DMS 273 (cell line): Measurements from ENCODE around the gene SLC16A2.

Experiments
- DNase-seq: peaks from one replicate; lab custom pipeline; 2025; ENCODE audit not compliant: unreplicated experiment; lab: John Stamatoyannopoulos, UW

The SLC16A2 gene

DNA sequence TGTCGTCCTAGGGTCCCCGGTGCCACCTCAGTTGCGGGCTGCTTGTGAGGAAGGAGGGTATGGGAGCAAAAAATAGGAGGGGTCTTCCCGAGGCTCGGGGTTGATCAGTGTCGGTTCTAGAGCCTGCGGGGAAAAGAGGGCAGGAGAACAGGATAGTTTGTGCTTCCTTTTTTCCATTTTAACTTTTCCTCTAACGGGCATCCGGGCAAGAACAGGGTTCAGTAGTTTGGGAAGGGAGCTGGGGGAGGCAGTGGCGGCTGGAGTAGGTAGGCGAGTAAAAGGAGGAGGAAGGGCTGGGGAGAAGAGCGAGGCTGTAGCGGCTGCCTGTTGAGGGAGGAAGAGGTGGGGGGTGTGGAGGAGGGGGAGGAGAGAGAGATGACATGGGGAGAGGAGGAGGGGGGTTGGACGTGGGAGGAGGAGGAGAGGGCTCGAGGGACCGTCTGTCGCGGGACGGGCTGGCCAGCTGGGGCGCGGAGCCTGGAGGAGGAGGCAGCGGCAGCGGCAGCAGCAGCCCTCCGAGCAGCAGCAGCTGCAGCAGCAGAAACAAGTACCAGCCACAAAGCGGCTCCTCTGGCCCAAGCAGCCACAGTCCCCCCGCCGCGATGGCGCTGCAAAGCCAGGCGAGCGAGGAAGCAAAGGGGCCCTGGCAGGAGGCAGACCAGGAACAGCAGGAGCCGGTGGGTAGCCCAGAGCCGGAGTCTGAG lies at the start of gene SLC16A2:
Gene SLC16A2 (plus strand): TSS at position 458 of the 704 bp plus-strand sequence. CDS start 145 bp downstream, at position 603.
- DNase-seq = peak; percentile 94

DNA sequence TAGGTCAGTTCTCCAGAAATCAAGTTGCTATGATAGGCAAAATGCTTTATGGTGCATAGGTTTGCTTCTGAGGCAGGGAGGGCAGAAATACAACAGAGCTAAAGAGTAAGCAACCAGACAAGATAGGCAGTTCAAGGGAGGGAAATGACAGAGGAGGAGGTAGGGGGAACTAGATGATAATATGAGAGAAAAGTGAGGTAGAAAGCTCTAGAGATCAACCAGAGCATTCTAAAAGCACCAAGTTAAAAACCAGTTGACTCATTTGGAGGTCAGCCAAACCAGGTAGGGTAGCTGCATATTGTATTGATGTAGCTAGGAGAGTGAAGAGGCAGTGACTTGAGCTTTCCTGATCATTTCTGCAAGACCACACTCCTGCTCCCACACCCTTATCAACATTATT lies 49.0 kb upstream of the SLC16A2 start:
- DNase-seq = no peak

DNA sequence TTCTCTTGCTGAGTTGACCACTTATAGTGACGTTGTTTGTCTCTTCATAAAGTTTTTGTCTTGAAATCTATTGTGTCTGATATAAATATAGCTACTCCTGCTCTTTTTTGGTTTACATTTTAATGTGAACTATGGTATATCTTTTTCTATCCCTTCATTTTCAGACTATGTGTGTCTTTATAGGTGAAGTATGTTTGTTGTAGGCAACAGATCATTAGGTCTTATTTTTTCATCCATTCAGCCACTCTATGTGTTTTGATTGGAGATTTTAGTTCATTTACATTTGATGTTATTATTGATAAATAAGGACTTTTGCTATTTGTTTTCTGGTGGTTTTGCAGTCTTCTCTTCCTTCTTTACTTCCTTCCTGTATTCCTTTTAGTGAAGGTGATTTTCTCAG lies 44.0 kb upstream of the SLC16A2 start:
- no peak for DNase-seq

GRCh38 chrX:74382613-74383012 lies 38.7 kb upstream of the SLC16A2 start:
- DNase-seq = peak; percentile 87

DNA sequence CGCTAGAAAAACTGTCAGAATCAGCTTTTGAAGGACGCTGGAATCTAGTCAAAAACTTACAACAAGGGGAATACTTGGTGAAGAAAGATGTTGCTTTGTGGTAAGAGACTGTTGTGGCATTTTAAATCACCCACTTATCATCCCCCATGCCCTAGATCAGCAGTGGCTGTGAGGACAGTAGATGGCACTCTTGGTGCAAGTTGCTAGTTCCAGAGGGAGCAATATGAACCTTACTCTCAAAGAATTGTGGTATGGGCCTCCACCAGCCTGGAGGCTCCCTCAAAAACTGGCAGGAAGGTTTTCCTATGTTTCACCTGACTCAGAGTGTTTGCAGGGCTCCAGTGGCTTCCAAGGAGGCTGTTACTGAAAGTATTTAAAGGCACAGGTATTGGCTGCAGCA lies 37.7 kb upstream of the SLC16A2 start:
- DNase-seq = peak; percentile 75

- DNase-seq = no peak
These were observed 32.1 kb upstream of the SLC16A2 start for GRCh38 chrX:74389016-74389722.

- DNase-seq = no peak
These were observed 25.7 kb upstream of the SLC16A2 start for GRCh38 chrX:74395556-74395955.

- no peak for DNase-seq
These were observed 15.3 kb upstream of the SLC16A2 start for GRCh38 chrX:74405973-74406489.

DNA sequence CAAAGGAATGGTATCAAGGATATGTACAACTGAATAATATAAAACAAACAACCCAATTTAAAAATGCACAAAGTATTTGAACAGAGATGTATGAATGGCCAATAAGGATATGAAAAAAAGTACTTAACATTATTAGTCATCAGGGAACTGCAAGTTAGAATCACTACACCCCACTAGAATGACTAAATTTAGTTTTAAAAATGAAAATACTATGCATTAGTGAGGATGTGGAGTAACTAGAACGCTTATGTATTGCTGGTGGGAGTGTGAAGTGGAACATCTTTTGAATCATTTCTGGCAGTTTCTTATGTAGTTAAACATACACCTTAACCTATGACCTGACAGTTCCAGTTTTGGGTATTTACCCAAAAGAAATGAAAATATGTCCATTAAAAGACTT lies 13.0 kb upstream of the SLC16A2 start:
- no peak for DNase-seq

DNA sequence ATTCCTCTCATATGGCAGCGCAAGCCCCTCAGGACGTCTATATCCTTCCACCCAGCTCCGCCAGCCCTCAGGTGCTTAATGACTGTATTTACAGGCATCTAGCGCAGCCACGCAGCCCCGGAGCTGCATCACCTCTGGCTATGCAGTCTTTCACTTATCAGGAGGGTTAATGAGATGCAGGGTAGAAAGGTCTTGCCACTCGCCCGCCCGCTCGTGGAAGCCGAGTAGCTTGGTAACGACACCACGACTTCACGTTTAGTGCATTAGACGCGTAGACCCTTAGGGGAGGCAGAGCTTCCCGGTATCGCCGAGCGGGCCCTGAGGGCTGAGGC lies 1.5 kb upstream of the SLC16A2 start:
- peak; percentile 41 for DNase-seq

GRCh38 chrX:74420196-74421035 lies 877 bp upstream of the SLC16A2 start:
- peak; percentile 89 for DNase-seq

DNA sequence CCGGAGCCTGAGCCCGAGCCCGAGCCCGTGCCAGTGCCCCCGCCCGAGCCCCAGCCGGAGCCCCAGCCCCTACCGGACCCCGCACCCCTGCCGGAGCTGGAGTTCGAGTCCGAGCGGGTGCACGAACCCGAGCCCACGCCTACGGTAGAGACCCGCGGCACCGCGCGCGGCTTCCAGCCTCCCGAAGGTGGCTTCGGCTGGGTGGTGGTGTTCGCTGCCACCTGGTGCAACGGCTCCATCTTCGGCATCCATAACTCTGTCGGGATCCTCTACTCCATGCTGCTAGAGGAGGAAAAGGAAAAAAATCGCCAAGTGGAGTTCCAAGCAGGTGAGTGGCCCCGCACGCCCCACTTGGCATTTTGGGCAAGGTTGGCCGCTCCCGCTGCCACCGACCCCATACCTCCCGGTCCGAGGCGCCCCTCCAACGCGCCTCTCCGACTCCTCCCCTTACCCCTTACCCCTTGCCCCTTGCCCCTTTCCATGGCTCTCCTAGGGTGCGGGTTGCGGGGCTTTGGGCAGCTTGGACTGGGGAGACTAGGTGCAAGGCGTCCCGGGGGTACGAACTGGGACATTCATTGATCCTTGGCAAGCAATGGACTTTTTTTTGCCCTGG lies 553 bp downstream of the SLC16A2 start:
- peak; percentile 62 for DNase-seq

DNA sequence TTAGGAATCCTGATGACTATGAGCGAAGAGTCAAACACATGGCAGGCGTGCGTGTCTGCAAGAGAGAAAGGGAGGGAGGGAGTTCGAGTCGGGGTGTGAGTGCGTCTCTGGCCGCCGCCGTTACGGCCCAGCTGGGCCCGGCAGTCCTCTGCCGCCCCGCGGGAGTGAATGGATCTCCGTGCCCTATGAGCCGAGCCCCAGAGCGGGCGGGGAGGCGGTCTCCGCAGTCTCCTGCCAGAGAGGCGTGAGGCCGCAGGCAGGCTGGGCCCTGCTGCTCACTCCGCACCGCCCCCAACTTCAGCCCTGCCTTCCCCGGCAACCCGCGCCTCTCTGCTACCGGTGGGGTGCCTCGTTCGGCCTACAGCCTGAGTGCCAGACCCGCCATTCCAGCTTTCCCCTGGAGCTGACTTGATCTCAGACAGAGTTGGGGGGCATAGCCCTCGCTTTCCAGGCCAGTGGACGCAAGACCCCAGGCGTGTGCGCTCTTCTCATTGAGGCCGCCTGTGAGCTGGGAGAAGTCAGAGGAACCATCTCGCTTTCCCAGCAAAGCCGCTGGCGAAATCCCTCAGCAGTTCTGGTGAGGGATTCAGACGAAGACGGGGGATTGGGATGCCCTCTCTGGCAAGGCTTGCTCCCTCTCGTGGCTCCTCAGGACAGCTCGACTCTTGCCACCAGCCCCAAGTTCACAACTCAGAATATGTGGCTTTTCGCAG lies 1.4 kb downstream of the SLC16A2 start:
- DNase-seq = peak; percentile 80

- DNase-seq = peak; percentile 47
These were observed 2.2 kb downstream of the SLC16A2 start for GRCh38 chrX:74423289-74423998.

DNA sequence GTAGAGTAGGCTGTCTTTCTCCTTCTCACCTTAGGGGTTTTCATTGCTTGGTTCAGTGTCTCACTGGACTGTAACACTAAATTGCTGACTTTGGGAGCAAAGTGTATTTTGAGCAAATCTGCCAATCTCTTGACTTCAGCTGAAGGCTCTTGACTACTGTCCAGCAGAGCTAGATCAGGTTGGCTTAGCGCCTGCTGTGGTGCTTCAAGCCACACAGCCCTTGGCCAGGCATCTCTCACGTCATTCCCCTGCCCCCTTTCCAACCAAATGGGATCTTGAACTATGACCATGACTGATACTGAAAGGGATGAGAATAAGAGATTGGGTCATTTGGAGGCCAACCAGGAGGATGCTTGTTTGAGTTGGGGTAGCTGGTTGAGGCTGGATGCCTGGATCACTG lies 4.8 kb downstream of the SLC16A2 start:
- DNase-seq = no peak

DNA sequence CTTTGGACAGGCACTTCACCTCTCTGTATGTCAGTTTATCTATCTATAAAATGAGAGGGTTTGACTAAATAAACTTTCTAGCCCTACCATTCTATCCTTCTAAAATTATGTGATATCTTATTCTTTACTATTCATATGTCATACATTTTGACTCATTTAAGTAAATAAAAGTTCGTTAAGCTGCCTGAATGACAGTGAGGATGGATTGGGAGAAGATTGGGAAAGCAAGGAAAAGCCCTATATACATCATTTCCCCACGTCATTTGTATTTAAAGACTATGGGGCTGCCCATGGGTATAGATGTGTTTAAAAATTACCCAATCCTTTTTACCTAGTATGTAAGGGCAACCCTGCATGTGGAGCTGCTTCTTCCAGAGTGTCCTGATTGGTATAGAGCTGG lies 5.3 kb downstream of the SLC16A2 start:
- DNase-seq = no peak

DNA sequence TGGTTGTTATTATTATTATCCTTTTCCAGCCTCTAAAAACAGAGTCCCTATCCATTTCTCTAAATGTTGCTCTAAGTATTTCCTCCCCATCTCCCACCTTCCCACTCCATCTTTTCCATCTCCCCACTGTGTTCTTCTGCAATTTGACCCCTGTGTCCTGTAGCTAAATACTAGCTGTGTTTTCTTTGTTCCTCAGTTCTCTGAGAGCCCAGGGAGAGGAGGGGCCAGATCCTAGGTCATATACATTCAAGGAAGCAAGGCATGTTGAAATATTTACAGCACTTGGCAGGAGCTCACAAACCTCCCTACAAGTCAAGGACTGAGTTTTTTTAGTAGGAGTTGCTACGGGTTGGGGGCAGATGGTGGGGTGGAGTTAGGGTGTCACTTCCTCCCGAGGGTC lies 10.5 kb downstream of the SLC16A2 start:
- DNase-seq = peak; percentile 75

DNA sequence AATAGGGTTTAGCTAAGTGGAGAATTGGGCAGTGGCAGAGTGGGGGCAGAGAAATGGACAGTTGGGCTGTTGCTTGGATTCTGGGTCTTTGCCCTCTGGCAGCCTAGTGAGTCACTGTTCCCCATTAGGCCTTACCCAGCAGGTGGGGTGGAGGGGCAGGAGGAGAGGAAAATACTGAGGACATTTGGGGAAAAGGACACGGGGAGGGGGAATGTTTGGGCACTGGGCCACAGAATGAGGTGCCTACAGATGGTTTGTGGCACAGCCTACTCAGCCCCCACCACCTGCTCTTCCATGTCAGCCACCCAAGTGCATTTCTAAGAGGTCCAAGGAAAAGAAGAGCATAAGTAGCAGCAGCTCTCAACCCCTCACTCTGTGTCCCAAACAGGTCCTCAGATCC lies 13.0 kb downstream of the SLC16A2 start:
- DNase-seq = peak; percentile 89

DNA sequence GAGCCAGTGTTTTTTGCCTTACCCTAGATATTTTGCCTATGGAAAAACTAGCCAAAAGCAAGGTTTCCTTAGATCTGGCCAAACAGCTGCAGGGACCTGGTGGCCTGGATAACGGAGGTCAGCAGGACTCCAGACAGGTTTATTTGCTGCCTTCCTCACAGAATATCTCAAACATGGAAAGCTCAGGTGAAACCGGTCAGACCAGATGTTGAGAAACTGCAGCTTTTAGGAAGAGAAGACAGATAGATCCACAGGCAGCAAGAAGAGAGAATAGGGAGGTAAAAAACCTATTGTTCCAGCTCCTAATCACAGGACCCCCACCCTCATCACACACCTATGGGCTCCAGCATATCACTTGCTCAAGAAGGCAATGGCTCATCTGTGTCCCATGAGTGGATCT lies 16.2 kb downstream of the SLC16A2 start:
- DNase-seq = no peak

- DNase-seq = peak; percentile 13
These were observed 17.5 kb downstream of the SLC16A2 start for GRCh38 chrX:74438764-74439163.
